A673 (cell line): ENCODE data around the gene RALB. TPM values are rescaled to one million over a fixed set of nuclear protein-coding genes. Genes with fewer than 3 reads are reported as not detected.

Experiments
- BruUV-seq: library from RNA; stranded (reverse); fragments of 400-500 nt; replicated peaks from 2 replicates; lab custom pipeline; 2021; lab: Mats Ljungman, UMichigan
- CTCF ChIA-PET: fragments of 300-600 bp; sonication (Branson Sonifier 250); formaldehyde crosslinking; loops from one replicate; lab custom pipeline; 2022; ENCODE audit warnings: antibody characterized with exemption; lab: Charles Lee
- POLR2A ChIA-PET: fragments of 300-600 bp; sonication (Branson Sonifier 250); formaldehyde crosslinking; loops from one replicate; lab custom pipeline; 2022; ENCODE audit warnings: antibody characterized with exemption; ENCODE audit not compliant: low non-redundant PET; lab: Charles Lee
- DNase-seq: peaks from one replicate; pipeline ENCODE4 v3.0.0-alpha.2; 2015; ENCODE audit warnings: low spot score
- H3K27ac ChIP-seq: fragments of 200-600 bp; sonication (generic); 2 replicates; pipeline ENCODE4 v1.5.1; 2016; ENCODE audit warnings: mixed run types, low read depth, mild to moderate bottlenecking, mixed read lengths, antibody characterized with exemption, low read length; ENCODE audit not compliant: poor library complexity, severe bottlenecking
- H3K27me3 ChIP-seq: fragments of 200-600 bp; sonication (generic); replicated peaks from 2 replicates; pipeline ENCODE4 v1.6.1; 2017; ENCODE audit warnings: mixed run types, low read depth, mild to moderate bottlenecking, mixed read lengths, antibody characterized with exemption, low read length; ENCODE audit not compliant: insufficient read depth, poor library complexity
- H3K36me3 ChIP-seq: fragments of 200-600 bp; sonication (generic); 2 replicates; pipeline ENCODE4 v1.6.1; 2016; ENCODE audit warnings: mixed run types, mild to moderate bottlenecking, mixed read lengths, antibody characterized with exemption, low read length; ENCODE audit not compliant: insufficient read depth, poor library complexity, severe bottlenecking
- H3K4me1 ChIP-seq: fragments of 200-600 bp; sonication (generic); 2 replicates; pipeline ENCODE4 v1.6.1; 2017; ENCODE audit warnings: mixed run types, mild to moderate bottlenecking, mixed read lengths, antibody characterized with exemption, low read length; ENCODE audit not compliant: insufficient read depth, poor library complexity, severe bottlenecking
- H3K4me3 ChIP-seq: fragments of 200-600 bp; sonication (generic); 2 replicates; pipeline ENCODE4 v1.5.1; 2016; ENCODE audit warnings: low read depth, mixed run types, mild to moderate bottlenecking, mixed read lengths, low read length; ENCODE audit not compliant: poor library complexity, severe bottlenecking
- H3K9me3 ChIP-seq: fragments of 200-600 bp; sonication (generic); 2 replicates; pipeline ENCODE4 v1.6.1; 2016; ENCODE audit warnings: mixed run types, low read depth, mild to moderate bottlenecking, mixed read lengths, antibody characterized with exemption, low read length; ENCODE audit not compliant: poor library complexity, severe bottlenecking
- CTCF ChIP-seq: fragments of 300-800, 200-600 bp; sonication (generic); conservative IDR thresholded peaks from 2 replicates; pipeline ENCODE4 v1.5.1; 2017; ENCODE audit warnings: low read depth, mild to moderate bottlenecking, antibody characterized with exemption, low read length, moderate library complexity, mixed read lengths
- EZH2 ChIP-seq: fragments of 200-600 bp; sonication (generic); IDR thresholded peaks from 2 replicates; pipeline ENCODE4 v1.6.1; 2017; ENCODE audit warnings: borderline replicate concordance, low read depth, mild to moderate bottlenecking, mixed read lengths, antibody characterized with exemption, low read length; ENCODE audit not compliant: poor library complexity, severe bottlenecking
- intact Hi-C: fragments of 100-400 bp; cut with micrococcal nuclease; formaldehyde crosslinking; loops from one replicate; pipeline ENCODE4 v1.10.0; 2022; ENCODE audit not compliant: unreplicated experiment
- total RNA-seq: library from RNA; stranded (reverse); gene quantifications from 2 replicates; pipeline ENCODE4 v1.2.3, GENCODE V29; 2021

RALB gene
- total RNA-seq, 1 experiment from 2014 or later: 47.0 TPM

- Histone ChIP-seq H3K9me3 (no peaks in the 10 kb centered on the region), H3K4me1 (peaks cover 12% of the 10 kb centered on the region), H3K36me3 (no peaks in the 10 kb centered on the region), H3K27me3 (no peaks in the 10 kb centered on the region), H3K27ac (no peak overlapping the region), H3K4me3 (no peak overlapping the region)
- no peak for DNase-seq
- ChIA-PET CTCF (no interaction called here), POLR2A (no interaction called here)
- no peak for TF ChIP-seq CTCF
- no peak for TF ChIP-seq EZH2
- intact Hi-C loops: no loop called here
- no TSS peak for BruUV-seq
Measured at GRCh38 chr2:120240901-120241429, 11.7 kb upstream of the RALB start.

DNA sequence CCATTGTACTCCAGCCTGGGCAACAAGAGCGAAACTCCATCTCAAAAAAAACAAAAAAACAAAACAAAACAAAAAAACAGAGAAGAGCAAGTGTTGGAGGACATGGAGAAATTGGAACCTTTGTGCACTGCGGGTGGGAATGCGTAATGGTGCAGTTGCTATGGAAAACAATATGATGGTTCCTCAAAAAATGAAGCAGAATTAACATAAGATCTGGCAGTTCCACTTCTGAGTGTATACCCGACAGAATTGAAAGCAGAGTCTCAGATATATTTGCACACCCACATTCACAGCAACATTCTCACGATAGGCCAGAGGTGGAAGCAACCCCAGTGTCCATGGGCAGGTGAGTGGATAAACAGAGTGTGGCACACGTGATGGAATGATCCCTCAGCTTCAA lies 11.0 kb upstream of the RALB start:
- no peaks in the 10 kb centered on the region for H3K36me3 ChIP-seq
- no peak overlapping the region for H3K27ac ChIP-seq
- BruUV-seq: no TSS peak
- ChIA-PET POLR2A (no interaction called here), CTCF (no interaction called here)
- DNase-seq: no peak
- no peaks in the 10 kb centered on the region for H3K9me3 ChIP-seq
- intact Hi-C loops: no loop called here
- TF ChIP-seq EZH2 (no peak), CTCF (no peak)
- peaks cover 19% of the 10 kb centered on the region for H3K4me1 ChIP-seq
- no peak overlapping the region for H3K4me3 ChIP-seq
- H3K27me3 ChIP-seq: no peaks in the 10 kb centered on the region

- H3K9me3 ChIP-seq: no peaks in the 10 kb centered on the region
- H3K4me3 ChIP-seq: no peak overlapping the region
- no peak for DNase-seq
- CTCF ChIA-PET: no interaction called here
- H3K27me3 ChIP-seq: no peaks in the 10 kb centered on the region
- H3K36me3 ChIP-seq: no peaks in the 10 kb centered on the region
- H3K27ac ChIP-seq: no peak overlapping the region
- intact Hi-C loops: no loop called here
- POLR2A ChIA-PET: no interaction called here
- TF ChIP-seq EZH2: no peak
- no peak for TF ChIP-seq CTCF
- BruUV-seq: no TSS peak
- H3K4me1 ChIP-seq: peaks cover 27% of the 10 kb centered on the region
Measured at GRCh38 chr2:120243211-120243610, 9.4 kb upstream of the RALB start.
